Measurements from ENCODE around the gene ACP5.

GRCh38 chr19:11528551-11529341 is 48.7 kb downstream of the ACP5 start, which contains the start of gene ECSIT:
- TF ChIP-seq CTCF (IDR thresholded peaks at IDR 0.05), result no peak
- TF ChIP-seq POLR2A (IDR thresholded peaks at IDR 0.05), result peak; percentile 48 to 76 (median 65)
